ENCODE results near the gene SYNDIG1. TPM values are rescaled to one million over a fixed set of nuclear protein-coding genes. Genes with fewer than 3 reads are reported as not detected.

The SYNDIG1 gene
- total RNA-seq, 1 donor from 2014 or later, result 17.6 TPM

DNA sequence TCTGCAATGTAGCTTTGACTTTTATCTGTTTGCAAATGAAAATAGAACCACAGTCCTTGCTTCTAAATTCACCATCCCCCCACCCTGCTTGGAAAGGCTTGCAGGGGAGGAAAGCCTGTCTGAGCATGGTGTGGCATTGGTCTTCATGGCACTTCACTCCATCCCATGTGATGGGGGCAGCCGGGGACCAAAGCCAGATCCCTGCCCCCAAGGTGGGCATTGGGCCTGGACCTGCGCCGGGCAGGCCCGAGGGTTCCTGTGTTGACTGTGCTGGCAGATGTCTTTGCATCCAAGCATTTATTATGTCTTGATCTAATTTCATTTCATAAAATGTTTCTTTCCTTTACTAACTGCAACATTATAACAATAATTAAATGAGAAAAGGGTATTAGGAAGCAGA, 120.0 kb downstream of the SYNDIG1 start:
- DNase-seq (ENCODE audit: low spot score), result no peak
- intact Hi-C loops (cut with DNase I), result no loop called here

DNA sequence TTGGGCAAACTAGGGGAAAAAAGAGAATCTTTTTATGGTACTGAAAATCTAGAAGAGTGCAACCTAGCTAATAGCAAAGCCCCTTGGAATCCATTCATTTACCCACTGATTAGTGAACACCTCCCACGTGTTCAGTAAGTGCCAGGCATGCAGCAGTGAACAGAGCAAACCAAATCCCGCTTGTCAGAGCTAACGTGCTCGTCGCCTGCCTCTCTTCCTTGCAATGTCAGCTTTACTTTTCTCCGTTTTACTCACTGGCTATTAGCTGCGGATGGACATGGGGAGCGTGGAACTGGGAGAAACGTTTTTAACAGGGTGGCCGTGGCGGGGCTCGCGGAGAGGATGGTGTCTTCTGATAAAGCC, 120.4 kb downstream of the SYNDIG1 start:
- intact Hi-C loops (cut with DNase I), result loop anchor here (5.0 kb wide), 1 partner anchor 47 kb away; no protein-coding TSS in a partner anchor

DNA sequence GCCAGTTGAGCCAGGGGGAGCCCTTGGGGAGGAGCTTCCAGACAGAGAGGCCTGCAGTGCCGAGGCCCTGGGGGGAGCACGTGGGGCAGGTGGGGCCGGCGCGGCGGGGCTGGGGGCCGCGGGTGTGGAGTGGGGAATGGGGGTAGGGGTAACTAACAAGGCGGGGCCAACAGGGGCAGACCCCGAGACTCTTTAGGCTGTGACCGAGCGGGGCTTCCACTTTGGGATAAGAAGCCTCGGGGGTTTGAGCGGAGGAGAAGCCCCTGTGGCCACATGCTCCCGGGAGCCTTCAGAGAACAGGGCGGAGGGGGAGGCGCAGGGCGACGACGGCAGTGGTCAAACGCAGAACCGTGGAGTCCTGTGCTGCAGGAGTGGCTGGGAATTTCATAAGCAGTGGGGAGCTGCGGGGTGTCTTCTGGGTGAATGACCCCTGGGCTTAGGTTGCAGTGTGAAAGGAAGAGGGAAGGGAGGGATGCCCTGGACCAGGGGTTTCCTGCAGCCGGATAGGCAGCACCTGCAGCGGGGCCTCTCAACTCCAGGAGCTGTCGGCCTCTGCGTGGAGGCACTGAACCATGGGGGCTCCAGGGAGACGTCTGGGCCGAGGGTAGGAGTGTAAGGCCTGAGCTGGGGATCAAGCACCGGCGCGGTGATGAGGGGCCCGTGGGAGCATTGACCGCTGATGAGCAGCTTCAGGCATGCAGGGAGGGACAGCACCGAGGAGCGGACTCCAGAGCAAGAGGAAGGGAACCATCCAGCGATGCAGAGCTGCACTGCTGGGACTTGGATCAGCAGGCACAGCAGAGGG, 121.0 kb downstream of the SYNDIG1 start:
- intact Hi-C loops (cut with DNase I), result loop anchor here (5.0 kb wide), 1 partner anchor 48 kb away; no protein-coding TSS in a partner anchor
- DNase-seq (ENCODE audit: low spot score), result no peak

More for the DNA sequence above, 120.4 kb downstream of the SYNDIG1 start:
- DNase-seq (ENCODE audit: low spot score), result no peak

DNA sequence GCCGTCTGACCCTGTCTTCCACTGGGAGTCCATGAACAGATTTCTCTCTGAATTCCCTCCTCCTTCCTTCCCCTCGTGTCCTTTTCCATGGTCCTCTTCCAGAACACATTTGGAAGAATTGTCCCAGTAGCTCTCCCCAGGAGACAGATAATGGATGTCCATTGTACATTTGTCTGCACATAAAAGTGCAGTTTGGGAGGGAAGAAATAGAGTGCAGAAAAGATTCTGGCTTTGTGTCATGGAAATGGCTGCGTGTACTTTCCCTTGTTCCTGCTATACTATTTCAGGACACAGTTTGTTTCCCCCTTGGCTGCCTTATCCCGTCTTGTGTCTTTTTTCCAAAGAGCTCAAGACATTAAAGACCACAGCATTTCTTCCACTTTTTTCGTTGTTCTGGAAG, 127.6 kb downstream of the SYNDIG1 start:
- DNase-seq (ENCODE audit: low spot score), result no peak
- intact Hi-C loops (cut with DNase I), result no loop called here

DNA sequence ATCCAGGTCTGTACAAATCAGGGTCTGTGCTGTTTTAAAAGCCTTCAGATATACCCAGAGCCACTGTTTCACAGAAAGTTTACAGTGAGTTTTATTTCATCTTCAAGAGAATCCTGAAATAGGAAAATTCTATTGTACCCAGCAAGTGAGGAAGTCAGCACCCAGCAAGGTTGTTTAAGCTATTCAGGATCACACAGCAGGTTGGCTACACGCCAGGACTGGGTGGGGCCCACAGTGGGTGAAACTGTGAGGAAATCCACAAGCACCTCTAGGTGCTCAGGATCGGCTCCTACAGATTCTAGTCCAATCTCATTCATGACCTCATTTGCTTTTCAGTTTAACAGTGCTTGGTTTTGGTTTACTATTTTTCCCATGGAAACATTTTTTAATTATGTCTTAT, 128.9 kb downstream of the SYNDIG1 start:
- no peak for DNase-seq (ENCODE audit: low spot score)
- intact Hi-C loops (cut with DNase I), result no loop called here

DNA sequence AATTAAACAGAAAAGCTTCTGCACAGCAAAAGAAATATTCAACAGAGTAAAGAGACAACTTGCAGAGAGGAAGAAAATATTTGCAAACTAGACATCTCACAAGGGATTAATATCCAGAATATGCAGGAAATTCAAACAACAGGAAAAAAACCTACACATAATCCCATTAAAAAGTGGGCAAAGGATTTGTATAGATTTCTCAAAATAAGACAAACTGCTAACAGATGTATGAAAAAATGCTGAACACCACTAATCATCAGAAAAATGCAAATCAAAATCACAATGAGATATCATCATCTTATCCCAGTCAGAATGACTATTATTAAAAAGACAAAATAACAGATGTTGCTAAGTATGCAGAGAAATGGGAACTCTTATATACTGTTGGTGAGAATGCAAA, 129.6 kb downstream of the SYNDIG1 start:
- intact Hi-C loops (cut with DNase I), result no loop called here
- no peak for DNase-seq (ENCODE audit: low spot score)

DNA sequence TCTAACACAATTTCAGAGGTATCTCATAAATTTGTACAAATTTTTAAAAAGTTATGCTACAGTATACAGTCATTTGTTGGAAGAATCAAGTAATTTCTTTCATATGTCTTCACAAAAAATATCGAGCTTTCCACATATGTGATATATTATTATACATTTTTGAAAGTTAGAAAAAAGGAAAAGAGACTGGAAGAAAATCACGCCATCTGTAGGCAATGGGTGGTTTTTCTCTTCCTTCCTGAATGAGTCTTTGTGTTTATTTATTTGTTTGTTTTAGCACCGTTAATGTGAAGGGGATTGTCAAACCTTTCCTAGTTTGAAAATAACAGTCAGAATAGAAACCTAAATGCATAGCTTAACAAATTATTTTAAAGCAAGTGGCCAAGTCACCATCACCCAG, 130.6 kb downstream of the SYNDIG1 start:
- DNase-seq (ENCODE audit: low spot score), result no peak
- intact Hi-C loops (cut with DNase I), result no loop called here

DNA sequence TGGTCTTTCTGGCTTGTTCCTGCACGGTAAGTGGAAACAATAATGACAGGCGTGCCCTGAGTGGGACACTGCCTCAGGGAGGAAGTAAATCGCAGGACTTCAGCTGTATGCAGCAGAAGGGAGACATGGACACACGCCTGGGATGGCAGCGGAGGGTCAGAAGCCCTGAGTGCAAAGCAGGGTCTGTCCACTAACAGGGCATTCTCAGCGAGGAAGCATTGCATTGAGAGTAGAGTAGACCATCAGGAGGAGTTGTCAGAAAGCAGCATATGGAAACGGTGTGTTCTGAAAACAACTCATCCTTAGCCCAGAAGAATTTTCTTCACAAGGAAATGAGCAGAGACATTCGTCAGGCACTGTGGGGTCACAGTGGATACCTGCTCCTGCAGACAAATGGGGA, 134.0 kb downstream of the SYNDIG1 start:
- intact Hi-C loops (cut with DNase I), result no loop called here
- no peak for DNase-seq (ENCODE audit: low spot score)

DNA sequence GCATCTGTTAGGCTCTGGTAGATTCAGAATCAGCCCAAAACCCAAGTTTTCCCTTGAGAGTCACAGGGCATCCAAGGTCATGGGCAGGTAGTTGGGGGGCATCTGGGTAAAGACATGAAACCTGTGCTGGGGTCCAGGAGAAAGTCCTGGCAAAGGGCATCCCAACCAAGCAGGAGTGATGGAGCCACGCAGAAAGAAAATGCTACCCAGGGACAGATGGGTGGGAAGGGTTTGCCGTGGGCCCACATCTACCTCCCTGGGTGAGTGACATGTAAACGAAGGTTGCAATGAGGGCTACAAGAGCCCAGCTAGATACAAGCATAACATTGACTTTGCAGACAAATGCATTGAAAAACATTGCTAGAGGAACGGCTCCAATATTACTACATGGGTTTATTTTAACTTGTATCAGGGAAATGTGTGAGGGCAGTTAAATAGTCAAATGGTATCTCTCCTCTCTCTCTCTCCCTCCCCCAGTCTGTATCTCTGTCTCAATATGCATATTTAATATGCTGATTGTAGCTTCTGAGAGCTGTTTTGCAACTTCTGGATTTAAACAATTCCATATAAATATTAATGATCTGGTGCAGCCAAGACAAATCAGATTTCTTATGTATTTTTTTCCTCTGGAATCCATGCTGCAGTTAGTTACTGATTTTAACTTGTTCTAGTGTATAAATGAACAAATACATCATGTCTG, 135.7 kb downstream of the SYNDIG1 start:
- intact Hi-C loops (cut with DNase I), result no loop called here
- DNase-seq (ENCODE audit: low spot score), result no peak

DNA sequence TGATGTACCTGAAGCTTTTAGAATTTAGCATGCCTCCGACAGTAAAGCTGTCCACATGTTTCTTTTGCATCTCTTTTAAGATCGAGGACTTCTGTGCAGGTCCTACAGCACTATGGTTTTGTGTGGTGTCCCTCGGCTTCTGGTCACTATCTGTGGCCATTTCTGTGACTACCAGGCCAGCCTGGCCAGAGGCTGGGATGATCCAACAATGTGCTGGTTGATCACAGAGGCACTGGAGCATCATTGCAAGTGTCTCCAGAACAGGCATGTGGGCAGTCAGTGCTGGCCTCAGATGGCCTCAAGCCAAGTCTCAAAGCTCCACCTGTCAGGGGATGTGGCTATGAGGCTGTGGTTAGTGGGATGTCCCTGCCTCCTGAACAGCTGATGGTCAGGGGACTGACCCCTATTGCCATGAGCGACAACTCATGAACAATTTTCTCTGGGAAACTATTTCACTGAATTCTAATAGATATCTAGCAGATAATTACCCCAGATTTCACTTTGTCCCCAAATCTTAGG, 136.6 kb downstream of the SYNDIG1 start:
- DNase-seq (ENCODE audit: low spot score), result no peak
- intact Hi-C loops (cut with DNase I), result no loop called here

DNA sequence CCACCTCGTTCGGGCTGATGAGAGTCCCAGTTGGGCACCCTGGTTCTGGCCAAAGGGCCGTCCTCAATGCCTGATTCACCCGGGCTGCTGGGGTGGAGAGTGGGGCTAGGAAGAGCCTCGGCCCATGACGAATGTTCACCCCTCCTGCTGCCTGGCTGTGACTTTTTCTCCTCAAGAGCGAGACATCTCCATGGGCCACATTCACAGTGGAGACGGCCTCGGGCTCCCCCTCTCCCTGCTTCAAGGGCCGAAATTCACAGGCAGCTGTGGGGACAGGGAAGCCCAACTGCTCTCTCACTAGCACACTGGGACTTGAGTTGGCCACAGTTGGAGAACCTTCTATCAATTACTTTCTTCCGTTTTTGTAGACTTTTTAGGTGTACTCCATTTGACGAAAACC, 138.0 kb downstream of the SYNDIG1 start:
- intact Hi-C loops (cut with DNase I), result no loop called here
- DNase-seq (ENCODE audit: low spot score), result no peak

DNA sequence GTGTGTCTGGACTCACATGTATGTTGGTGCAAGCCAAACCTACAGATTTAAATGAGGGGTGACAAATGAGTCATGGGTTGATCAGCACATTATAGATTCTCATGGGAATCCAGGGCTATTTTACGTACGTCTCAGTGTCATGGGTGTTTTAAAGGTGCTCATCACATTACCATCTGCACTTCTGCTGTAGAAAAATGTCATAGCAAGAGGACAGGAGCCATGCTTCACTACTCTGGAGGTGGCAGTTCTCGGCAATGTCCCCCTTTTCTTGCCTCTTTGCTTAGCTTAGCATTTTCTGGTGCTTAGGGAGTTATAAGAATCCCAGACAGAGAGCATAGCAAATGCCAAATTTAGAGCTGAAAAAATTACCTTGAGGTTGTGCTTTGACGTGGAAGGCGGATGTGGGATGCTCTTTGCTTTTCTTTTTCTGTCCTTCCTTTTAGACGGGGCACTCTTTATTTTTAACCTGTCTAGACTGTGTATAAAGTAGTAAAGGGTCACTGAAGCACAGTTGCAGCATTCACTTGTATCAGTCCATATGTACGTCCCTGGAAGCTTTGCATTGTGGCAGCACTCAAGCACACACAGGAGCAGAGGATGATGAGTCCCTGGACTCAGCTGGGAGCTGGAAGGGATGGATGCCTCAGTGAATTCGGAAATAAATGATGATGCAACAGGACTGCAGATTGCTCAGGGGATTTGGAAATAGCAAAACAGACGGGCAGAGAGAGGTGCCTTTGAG, 139.7 kb downstream of the SYNDIG1 start:
- intact Hi-C loops (cut with DNase I), result no loop called here

DNA sequence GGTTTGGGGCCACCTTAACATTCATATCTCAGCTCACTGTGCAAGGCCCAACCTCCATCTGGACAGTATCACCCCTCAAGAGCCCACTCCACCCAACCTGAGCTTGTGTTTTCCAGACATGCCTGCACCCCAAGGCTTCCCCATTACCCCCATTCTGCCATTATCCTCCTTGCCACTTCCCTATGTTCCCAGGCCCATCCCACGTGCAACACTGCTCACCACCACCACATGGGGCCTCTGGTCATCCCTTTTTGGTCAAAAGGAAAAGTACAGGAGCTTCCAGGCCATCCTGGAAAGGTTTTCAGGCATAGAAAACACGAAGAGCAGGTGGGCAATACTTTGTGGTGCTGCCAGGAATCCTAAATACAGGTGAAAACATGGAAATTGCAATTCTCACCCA, 140.3 kb downstream of the SYNDIG1 start:
- no peak for DNase-seq (ENCODE audit: low spot score)
- intact Hi-C loops (cut with DNase I), result loop anchor here (10.0 kb wide), 1 partner anchor 105 kb away; no protein-coding TSS in a partner anchor

More for the DNA sequence above, 139.7 kb downstream of the SYNDIG1 start:
- DNase-seq (ENCODE audit: low spot score), result no peak

DNA sequence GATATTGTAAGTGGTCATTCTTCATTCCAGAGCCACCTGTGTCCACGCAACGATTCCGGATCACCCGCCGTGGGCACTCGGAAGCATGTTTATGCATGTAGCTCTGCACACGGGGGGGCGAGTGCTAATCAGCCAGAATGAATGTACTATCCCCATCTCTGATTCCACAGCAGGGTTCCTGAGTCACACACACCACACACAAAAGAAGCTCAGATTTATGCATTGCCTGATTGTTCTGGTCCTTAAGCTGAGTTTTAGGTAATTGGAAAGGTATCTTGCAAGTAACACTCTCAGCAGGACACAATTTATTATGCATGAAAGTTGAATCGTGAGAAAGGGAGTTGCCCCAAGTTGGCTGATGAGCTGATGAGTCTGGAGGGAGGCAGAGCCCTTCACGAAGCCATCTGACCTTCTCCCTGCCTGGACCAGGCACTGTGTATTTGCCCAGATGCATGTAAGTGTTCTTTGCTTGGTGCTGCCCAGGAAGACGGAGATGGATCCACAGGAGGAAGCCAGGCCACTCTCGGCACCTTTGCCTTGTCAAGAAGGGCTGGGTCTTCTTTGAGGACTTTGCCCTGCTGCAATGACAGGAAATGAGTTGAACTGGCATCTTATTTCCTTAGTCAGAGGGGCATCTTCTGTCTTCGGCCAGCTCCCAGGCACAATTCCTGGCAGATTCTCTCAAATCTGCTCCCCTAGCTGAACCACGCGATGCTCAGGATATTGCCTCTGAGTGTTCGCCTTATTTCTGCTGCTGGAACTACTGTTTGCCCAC, 141.1 kb downstream of the SYNDIG1 start:
- DNase-seq (ENCODE audit: low spot score), result no peak
- intact Hi-C loops (cut with DNase I), result loop anchor here (10.0 kb wide), 1 partner anchor 106 kb away; no protein-coding TSS in a partner anchor

DNA sequence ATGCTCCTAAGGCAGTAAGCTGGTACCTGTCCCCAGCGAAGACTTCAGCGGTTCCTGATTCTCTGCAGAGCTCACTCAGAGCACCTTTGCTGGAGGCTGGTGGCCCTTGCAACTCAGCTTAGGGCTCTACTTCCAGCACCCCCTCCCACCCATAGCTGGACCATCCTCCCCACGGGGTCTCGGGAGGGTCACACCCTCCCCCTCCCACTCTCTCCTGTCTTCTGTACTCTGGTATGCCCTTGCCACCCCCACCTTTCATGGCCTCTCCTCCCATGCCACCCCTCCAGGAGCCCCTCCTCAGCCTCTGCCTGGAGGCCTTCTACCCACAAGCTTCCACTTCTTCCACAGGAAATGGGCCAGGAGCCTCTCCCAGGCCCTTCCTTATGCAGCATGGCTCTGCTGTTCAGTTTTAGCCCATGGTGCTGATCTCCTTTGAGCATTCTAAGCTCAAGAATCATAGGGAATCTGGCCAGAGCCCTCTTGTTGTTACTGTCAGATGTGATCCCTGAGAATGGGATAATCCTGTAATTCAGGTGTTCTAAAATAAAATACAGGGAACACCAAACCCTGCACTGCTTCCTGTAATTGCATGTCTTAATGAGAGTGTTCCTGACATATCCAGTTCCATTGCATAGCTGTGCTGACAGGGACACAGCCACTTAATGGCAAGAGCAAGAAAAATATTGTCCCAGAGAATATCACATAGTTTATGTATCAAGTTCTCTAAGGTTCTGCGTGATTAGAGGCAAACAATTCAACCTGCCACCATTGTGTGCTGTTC, 142.1 kb downstream of the SYNDIG1 start:
- DNase-seq (ENCODE audit: low spot score), result no peak
- intact Hi-C loops (cut with DNase I), result loop anchor here (10.0 kb wide), 1 partner anchor 107 kb away; no protein-coding TSS in a partner anchor

DNA sequence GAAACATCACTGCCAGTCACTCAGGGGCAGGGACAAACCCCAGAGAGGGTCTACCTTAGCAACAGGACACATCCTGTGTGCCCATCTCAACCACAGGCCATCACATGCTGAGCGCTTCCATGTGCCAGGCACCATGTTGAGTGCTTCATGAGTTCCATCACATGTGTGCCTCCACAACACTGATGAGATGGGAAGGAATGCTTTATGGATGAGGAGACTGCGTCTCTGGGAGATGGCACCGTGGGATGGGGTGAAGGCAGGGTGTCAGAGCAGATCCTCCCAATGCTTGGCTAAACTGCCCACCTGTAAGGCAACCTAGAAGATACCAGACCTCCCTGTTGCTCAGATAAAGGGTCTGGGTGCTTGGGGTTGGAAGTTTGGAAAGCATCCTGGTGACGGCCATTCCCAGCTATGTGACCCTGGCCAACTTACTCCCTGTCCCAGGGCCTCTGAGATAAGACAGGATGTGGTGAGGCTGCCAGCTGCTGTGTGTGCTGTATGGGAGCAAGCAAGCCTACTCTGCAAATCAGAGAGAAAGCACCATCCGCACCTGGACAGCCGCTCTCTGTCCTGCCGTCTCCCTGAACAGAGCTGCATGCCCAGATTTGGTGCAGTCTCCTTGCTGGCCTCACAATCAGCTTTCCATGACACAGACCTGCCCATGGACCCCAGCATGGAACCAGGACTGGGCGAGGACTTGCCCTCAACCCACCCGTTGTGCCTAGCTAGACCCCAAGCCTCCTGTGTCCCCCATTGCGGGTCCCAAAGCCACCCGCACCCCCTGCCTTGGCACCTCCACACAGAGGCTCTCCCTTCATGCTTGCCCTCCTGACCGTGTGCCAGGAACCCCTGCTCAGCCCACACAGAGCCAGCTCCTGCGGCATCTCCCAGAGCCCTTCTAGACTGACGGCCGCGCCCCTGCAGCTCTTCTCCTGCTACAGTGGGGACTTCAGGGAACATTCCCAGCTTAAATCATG, 143.7 kb downstream of the SYNDIG1 start:
- DNase-seq (ENCODE audit: low spot score), result no peak

DNA sequence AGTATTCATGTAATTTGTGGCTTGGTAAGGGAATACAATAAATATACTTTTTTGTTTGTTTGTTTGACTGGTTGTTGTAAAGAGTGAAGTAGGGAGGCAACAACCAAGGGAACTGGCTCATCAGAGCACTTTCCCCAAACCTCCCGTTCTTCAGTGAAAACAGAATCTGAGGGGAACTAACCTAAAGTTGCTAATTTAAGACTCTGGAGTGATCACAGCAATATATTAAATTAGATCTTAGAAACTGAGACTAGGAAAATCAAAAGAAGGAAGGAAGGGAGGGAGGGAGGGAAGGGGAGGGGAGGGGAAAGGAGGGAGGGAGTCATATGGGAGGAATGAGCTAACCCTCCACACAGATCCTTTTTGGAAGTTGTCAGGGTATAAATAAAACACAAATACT, 144.9 kb downstream of the SYNDIG1 start:
- intact Hi-C loops (cut with DNase I), result loop anchor here (10.0 kb wide), 1 partner anchor 110 kb away; no protein-coding TSS in a partner anchor
- DNase-seq (ENCODE audit: low spot score), result no peak

More for the DNA sequence above, 143.7 kb downstream of the SYNDIG1 start:
- intact Hi-C loops (cut with DNase I), result loop anchor here (10.0 kb wide), 1 partner anchor 108 kb away; no protein-coding TSS in a partner anchor
